GM21619 (cell line): ENCODE data around the gene SEZ6.

ENCODE experiments used
- ATAC-seq: cut with Tn5 transposase; IDR thresholded peaks from one replicate; pipeline ENCODE4 v1.9.1; 2021; ENCODE audit not compliant: unreplicated experiment

Gene SEZ6

GRCh38 chr17:29005936-29006511 is at the start of gene SEZ6:
TSS of gene SEZ6 (minus strand) at chr17:29006033. CDS start at chr17:29005869, 164 bp downstream.
- ATAC-seq: no peak

- ATAC-seq: no peak
These were observed 49.0 kb upstream of the SEZ6 start for GRCh38 chr17:29054835-29055234.

- ATAC-seq: no peak
These were observed 45.9 kb upstream of the SEZ6 start for GRCh38 chr17:29051731-29052130.

GRCh38 chr17:29051194-29051593 is 45.4 kb upstream of the SEZ6 start:
- no peak for ATAC-seq

- ATAC-seq: no peak
These were observed 44.3 kb upstream of the SEZ6 start for GRCh38 chr17:29050176-29050575.

- ATAC-seq: no peak
These were observed 43.8 kb upstream of the SEZ6 start for GRCh38 chr17:29049541-29050145.

GRCh38 chr17:29048440-29049368 is 42.9 kb upstream of the SEZ6 start:
- ATAC-seq: no peak

GRCh38 chr17:29046473-29046839 is 40.6 kb upstream of the SEZ6 start:
- no peak for ATAC-seq

- ATAC-seq: no peak
These were observed 40.1 kb upstream of the SEZ6 start for GRCh38 chr17:29045734-29046472.

- ATAC-seq: no peak
These were observed 39.2 kb upstream of the SEZ6 start for GRCh38 chr17:29045026-29045425.

GRCh38 chr17:29043539-29044145 is 37.8 kb upstream of the SEZ6 start:
- ATAC-seq: no peak

GRCh38 chr17:29042679-29043538 is 37.1 kb upstream of the SEZ6 start, which contains the start of gene PIPOX:
TSS of gene PIPOX (plus strand) at chr17:29043141. CDS start at chr17:29043226, 85 bp downstream.
- ATAC-seq: no peak

- no peak for ATAC-seq
These were observed 36.3 kb upstream of the SEZ6 start for GRCh38 chr17:29042026-29042678.

- no peak for ATAC-seq
These were observed 35.7 kb upstream of the SEZ6 start for GRCh38 chr17:29041571-29041970.

- ATAC-seq: no peak
These were observed 35.3 kb upstream of the SEZ6 start for GRCh38 chr17:29041091-29041490.

GRCh38 chr17:29039764-29040598 is 34.1 kb upstream of the SEZ6 start:
- no peak for ATAC-seq

- ATAC-seq: no peak
These were observed 32.4 kb upstream of the SEZ6 start for GRCh38 chr17:29038085-29038795.

- no peak for ATAC-seq
These were observed 31.9 kb upstream of the SEZ6 start for GRCh38 chr17:29037739-29038084.
